HG03521 (cell line): ENCODE measurements around the gene SF3B6.
"Not testable (repeated sequence)": the region's sequence is repeated elsewhere in the genome, so short reads cannot be mapped to it uniquely, and the experiment has no call there.

Experiments
- ATAC-seq: cut with Tn5 transposase; IDR thresholded peaks from one replicate; pipeline ENCODE4 v1.9.1; 2021; ENCODE audit warnings: mild to moderate bottlenecking, moderate library complexity; ENCODE audit not compliant: unreplicated experiment

Gene SF3B6

GRCh38 chr2:24054366-24055010, 21.6 kb downstream of the SF3B6 start:
- no peak for ATAC-seq

GRCh38 chr2:24052951-24053350, 23.2 kb downstream of the SF3B6 start:
- ATAC-seq, result no peak

GRCh38 chr2:24051833-24052232, 24.3 kb downstream of the SF3B6 start:
- ATAC-seq, result no peak

DNA sequence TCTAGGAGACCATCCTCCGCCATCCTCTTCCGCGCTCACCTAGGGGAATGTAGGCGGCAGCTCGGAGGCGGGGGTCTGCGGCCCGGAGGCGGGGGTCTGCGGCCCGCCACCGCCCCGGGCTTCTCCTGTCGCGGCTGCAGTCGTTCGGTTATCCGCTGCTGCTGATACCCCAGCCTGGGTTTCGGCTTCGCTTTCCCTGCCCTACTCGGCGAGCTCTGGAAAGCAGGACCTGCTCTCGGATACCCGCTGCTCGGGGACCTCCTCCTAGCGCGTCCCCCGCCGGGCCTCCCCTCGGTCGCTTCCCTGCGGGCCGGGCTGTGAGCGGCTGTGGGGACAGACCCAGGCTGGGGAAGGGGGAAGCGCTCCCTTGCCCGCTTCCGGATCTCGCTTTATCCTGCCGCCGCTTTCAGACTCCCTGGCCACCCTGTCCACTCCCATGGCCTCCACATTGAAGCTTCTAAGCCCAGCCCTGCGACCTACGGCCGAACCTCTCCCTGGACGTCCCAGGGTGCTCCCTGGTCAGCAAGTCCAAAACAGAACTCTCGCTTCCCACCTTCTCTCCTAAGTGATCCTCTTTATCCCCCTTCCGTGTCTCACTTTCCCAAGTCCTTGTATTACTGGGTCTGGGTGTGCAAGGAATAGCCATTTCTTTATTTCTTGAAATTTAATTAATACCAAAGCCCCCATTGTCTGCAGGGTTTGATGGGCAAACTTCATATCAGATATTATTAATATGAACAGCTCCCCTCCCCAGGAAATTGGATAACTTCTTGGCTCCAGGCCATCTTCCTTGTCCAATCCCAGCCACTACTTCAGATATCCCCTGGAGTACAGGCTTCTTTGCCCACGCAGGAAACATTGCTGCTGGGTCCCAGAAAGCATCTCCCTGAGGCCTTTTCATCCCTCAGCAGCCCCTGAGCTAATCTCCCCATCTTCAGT, 25.8 kb downstream of the SF3B6 start:
- no peak for ATAC-seq

DNA sequence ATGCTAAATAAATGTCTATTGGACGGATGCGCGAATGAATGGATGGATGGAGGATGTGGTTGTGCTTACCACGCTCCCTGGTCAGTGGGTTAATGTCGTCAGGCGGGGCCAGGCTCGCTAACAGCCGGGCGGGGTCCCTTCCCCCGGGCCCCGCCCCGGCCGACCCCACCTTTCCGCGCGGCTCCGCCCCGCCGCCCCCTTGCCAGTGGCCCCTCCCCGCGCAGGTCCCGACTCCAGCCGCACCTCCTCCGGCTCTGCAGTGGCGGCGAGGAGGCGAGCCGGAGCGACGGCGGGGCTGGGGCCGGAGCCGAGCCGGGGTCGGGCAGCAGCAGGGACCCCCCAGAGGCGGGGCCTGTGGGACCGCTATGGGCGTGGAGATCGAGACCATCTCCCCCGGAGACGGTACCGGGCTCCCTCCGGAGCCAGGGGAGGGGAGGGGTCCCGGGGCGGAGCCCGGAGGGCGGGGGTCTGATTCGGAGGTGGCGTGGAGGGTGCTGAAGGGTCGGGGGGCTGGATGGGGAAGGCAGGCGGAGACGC, 26.6 kb downstream of the SF3B6 start, which contains the start of gene FKBP1B:
Gene FKBP1B (plus strand): TSS at position 257 of the 537 bp plus-strand sequence. CDS start 109 bp downstream, at position 366.
- ATAC-seq, result no peak

DNA sequence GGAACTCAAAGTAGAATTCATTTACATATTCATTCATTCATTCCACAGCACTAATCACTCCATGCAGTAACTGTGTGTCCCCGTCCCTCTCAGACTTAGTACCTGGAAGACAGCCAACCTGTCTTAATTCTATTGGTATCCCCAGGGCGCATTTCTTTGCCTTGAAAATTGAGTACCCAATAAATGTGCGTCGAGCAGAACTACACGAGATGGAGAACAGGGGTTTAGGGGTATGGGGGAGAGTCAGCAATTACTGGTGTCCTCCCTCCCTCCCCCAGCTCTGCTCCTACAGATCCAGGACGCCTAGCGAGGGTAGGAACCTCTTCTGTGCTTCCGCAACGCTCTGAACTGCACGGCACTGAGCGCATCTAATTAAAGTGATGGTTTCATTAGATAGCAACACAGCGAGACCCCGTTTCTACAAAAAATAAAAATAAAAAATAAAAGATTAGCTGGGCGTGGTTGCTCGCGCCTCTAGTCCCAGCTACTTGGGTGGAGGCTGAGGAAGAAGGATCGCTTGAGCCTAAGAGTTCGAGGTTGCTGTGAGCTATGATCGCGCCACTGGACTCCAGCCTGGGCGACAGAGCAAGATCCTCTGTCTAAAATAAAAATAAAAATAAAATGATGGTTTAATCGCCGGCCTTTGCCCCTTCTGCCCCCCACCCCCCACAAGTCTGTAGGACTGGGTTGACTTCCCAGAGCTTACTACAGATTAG, 27.2 kb downstream of the SF3B6 start:
- ATAC-seq, result no peak

DNA sequence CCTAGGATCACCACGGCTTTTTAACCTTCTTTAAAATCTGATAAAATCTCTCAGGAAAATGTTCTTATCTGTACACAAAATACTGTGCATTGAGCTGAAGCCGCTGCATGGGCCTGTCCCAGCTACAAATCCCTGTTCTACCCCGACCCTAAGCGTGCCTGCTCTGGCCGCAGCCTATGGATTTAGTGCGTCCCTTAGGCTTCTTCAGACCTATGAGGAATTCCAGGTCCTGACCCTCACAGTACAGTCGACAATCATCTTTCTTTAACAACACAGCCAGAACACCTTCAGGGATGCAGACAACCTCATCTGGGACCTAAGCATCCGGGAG, 28.5 kb downstream of the SF3B6 start:
- no peak for ATAC-seq

DNA sequence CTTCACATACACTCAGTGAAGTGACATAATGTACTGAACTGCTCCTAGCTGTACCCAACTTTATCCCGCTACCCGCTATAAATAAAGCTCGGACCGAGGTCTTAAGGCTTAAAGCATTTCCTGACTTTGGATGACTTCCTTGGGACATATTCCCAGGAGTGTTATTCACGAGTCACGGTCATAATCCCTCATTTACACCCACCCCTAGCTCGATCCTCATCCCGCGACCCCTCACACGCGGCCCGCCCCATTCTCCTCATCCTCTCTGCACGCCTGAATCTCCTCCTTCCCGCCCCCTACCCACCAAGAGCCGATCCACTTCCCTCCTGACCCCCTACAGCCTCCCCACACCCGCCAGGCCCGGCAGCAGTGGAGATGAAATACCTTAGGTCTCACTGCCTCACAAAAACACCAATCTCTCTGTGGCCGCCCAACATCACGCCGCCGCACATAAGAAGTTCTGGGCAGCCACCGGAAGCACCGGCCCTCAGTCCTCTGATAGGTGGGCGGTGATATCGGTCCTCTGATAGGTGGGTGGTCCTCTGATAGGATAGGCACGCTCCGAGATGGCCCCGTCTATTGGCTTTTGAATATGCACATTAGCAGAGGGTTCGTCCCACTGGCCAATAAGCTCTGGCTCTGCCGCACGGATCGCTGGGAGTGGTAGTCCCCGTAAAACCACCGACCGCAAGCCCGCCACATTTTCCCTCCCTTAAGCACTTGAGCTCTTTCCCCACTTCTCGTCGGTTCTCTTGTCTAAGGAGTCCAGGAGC, 29.0 kb downstream of the SF3B6 start, which contains the start of gene WDCP:
Gene WDCP (minus strand): TSS at position 462 of the 773 bp plus-strand sequence. CDS start 7,897 bp downstream, outside the sequence.
- ATAC-seq, result peak; percentile 99

- no peak for ATAC-seq
Measured at GRCh38 chr2:24046599-24046929, 29.6 kb downstream of the SF3B6 start.

GRCh38 chr2:24045511-24046508, 30.3 kb downstream of the SF3B6 start:
- no peak for ATAC-seq

- ATAC-seq, result not testable (repeated sequence)
Measured at GRCh38 chr2:24043133-24043532, 33.0 kb downstream of the SF3B6 start.

DNA sequence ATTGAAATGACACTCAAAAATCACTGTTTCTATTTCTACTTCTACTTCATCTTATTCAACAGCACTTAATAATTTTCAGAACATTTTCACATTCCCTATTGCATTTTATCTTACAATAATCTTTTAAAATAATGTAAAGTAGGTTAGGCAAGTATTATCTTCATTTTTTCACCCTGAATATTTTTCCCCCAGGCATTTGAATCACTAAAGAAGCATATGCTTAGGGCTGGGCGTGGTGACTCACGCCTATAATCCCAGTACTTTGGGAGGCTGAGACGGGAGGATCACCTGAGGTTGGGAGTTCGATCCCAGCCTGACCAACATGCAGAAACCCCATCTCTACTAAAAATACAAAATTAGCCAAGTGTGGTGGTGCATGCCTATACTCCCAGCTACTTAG, 35.6 kb downstream of the SF3B6 start:
- no peak for ATAC-seq

- no peak for ATAC-seq
Measured at GRCh38 chr2:24038786-24039499, 37.2 kb downstream of the SF3B6 start.

DNA sequence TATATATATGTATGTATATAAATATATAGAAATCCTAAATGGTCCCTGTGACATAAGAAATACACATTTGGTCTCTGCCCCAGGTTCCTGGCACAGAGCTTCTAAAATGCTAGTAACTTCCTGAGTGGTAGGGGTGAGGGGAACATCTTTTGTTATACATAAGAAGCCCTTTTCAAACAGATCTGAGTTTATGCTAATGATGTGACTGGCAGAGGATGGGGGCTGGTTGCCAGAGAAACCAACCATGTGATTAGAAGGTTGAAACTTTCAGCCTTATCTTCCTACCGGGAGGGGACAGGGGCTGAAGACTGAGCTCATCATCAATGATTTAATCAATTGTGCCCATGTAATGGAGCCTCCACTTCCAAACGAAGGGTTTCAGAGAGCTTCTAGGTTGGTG, 49.9 kb downstream of the SF3B6 start:
- ATAC-seq, result no peak

- ATAC-seq, result no peak
Measured at GRCh38 chr2:24024996-24025663, 51.0 kb downstream of the SF3B6 start.

GRCh38 chr2:24024018-24024417, 52.1 kb downstream of the SF3B6 start:
- no peak for ATAC-seq

DNA sequence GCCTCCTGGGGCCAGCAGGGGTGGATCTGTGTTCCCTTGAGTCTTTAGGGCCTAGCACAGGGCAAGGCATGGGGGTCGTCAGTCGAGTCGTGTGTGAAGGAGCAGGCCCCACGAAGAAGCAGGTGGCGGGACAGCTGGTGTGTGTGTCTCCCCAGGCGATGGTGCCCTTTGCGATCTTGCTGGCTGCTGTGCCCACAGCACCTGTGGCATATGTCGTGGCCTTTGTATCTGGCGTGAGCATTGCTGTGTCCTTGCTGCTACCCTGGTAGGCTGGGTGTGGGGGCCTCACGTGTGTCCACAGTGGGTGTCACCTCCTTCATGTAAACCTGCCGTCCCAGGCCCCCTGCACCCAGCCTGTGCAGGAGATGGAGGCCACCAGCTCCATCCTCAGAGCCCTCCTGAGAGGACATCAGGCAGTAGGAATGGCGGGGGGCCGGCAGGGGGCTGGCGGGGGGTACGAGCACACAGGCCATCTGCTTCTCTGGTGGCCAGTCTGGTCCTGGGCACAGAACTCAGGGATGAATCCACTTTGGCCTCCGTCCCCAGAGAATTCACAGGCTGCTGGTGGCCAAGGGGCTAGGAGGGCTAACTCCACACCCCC, 53.1 kb downstream of the SF3B6 start:
- no peak for ATAC-seq
